T-helper 1 cell treated with Interleukin-12 subunit alpha and Interleukin-12 subunit beta and Interleukin-4 antibody, amounts not matched to agents 30 ng/mL and 1 ng/mL, for 36 hours (primary cell): ENCODE results near the gene MKRN1. TPM values are rescaled to one million over a fixed set of nuclear protein-coding genes. Genes with fewer than 3 reads are reported as not detected.
"Not testable (repeated sequence)": the region's sequence is repeated elsewhere in the genome, so short reads cannot be mapped to it uniquely, and the experiment has no call there.

Experiments used
- intact Hi-C: fragments of 100-400 bp; cut with micrococcal nuclease; formaldehyde crosslinking; loops from one replicate; pipeline ENCODE4 v1.15.1; 2024
- total RNA-seq: library from RNA; stranded (reverse); gene quantifications from 2 replicates; pipeline ENCODE4 v1.2.3, GENCODE V29; 2022

MKRN1 gene
- total RNA-seq, 1 donor from 2014 or later: 85.8 TPM

DNA sequence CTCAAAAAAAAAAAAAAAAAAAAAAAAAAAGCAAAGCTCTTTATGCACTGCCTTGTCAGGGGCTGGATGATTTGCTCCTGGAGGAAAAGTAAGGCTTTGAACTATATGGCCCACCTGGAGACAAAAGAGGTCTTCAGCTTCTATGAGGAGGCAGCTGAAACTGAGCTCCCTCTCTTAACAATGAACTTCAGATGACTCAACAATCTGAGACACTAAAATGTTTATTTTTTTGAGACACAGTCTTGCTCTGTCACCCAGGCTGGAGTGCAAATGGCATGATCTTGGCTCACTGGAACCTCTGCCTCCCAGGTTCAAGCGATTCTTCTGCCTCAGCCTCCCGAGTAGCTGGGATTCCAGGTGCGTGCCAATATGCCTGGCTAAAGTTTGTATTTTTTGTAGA, 38.7 kb downstream of the MKRN1 start:
- intact Hi-C loops: no loop called here

DNA sequence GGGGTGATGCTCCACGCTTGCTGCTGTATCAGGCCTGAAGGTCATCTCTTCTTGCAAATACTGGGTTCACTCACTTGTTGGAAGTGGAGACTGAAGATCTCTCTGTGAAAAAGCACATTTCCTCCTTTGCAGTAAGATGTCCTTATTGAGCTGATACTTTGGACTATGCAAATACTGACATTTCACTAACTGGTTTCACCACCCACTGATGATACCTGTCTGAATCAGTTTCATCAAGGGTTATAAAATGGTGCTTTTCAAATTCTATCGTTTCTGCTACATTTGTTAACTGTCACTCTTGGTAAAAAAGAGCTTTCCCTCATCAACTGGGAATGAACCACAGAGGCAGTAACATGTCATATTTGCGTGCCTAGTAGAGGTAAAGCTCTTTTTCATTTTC, 39.9 kb downstream of the MKRN1 start:
- intact Hi-C loops: no loop called here

DNA sequence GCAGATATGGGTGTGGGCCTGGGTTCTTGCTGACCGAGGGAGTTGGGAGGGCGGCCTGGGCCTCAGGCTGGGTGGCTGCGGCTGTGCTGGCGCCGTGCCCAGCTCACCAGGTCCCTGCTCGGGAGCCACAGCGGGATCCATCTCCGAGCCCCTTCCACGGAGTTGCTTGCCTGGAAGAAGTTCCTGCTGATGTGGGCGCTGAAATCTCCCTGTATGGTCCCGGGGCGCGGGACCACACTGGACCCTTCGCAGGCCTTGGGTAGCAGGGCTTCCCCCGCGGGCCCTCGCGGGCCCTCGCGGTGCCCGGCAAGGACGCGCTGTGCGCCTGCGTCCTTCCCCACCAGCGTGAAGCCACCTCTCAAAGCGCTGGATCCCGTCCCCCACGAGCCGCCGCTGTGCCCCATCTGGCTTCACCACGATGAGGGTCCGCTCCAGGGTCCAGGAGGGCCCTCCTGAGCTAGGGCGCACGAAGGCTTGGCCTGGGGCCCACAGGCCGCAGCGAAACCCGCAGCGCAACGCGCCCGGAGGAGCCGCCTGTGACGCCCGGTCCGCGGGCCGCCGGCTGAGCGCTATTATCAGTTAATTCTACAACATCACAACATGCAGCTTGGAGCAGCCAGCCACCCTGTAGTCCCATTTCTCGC, 43.9 kb downstream of the MKRN1 start:
- intact Hi-C loops: no loop called here

DNA sequence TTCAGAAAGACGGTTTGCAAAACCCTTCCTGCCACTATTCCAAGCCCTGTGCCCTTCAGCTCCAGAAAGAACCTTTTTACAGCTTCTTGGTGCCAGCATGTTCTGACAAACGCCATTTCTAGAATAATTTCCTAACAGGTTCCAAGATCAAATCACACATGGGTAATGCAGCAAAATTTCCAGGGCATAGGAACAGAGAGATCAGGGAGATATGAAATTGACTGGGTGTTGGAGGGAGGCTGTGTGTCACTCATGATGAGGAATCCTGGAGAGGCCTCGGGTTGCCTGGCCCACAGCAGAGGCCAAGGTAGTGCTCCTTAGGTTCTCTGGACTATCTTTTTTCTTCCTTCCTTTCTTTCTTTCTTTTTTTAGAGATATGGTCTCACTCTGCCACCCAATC, 45.9 kb downstream of the MKRN1 start:
- intact Hi-C loops: no loop called here

DNA sequence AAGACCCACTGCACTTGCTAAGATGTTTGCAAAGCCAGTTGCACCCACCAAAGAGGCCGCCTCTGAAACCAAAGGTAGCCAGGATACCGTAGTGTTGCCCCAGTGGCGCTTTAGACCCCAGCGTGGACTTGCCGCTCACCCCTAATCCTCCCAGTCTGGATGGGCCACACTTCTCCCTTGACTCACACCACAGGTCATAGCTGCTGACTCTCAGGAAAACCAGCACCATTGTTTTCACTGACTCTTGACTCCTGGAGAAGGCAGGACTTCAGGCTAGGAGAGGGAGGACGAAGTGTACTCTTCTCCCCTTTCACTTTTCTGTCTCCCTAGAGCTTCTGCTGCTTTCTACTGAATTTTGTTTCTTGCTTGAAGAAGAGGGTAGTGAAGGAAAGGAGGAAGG, 53.2 kb downstream of the MKRN1 start:
- intact Hi-C loops: no loop called here

DNA sequence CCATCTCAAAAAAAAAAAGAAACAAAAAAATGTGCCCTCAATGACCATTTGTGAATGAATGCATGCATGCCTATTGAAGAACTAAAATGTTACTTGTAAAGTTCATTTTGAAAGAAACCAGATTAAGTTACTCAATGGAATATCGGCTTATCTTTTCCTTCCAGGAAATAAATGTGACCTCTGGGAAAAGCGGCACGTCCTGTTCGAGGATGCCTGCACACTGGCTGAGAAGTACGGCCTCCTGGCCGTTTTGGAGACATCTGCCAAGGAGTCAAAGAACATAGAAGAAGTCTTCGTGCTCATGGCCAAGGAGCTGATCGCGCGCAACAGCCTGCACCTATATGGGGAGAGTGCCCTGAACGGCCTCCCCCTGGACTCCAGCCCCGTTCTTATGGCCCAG, 53.6 kb downstream of the MKRN1 start:
- intact Hi-C loops: no loop called here

DNA sequence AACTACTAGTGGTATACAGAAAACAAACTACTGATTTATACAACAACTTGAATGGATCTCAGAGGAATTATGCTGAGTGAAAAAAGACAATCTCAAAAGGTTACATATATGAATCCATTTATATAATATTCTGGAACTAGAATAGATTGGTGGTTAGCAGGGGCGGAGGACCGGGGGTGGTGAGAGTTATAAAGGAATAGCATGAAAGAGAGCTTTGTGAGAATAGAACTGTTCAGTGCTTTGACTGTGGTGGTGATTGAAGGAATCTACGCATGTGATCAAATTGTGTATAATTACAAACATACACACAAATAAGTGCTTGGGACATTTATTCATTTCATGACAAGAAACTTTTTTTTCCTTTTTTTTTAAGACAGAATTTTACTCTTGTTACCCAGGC, 55.8 kb downstream of the MKRN1 start:
- intact Hi-C loops: no loop called here

DNA sequence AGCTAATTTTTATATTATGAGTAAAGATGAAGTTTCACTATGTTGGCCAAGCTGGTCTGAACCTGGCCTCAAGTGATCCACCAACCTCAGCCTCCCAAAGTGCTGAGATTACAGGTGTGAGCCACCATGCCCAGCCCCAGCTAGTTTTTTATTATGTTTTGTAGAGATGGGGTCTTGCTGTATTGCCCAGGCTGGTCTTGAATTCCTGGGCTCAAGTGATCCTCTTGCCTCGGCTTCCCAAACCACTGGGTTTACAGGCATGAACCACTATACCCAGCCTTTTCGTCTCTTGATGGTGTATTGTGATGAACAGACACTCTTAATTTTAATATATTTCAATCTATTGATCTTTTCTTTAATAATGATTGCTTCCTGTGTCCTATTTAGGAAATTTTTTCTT, 57.8 kb downstream of the MKRN1 start:
- intact Hi-C loops: no loop called here

DNA sequence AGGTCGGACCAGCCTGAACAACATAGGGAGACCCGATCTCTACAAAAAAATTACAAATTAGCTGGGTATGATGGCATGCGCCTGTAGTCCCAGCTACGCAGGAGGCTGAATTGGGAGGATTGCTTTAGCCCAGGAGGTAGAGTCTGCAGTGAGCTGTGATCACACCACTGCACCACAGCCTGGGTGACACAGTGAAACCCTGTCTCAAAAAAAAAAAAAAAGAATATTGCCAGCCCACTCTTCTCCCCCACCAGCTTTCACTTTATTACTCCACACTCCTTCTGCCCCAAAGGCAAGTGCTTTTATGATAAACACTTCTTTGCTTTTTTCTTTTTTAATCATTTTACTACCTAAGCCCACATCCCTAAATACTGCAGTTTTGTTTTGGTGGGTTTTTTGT, 60.7 kb downstream of the MKRN1 start:
- intact Hi-C loops: no loop called here

DNA sequence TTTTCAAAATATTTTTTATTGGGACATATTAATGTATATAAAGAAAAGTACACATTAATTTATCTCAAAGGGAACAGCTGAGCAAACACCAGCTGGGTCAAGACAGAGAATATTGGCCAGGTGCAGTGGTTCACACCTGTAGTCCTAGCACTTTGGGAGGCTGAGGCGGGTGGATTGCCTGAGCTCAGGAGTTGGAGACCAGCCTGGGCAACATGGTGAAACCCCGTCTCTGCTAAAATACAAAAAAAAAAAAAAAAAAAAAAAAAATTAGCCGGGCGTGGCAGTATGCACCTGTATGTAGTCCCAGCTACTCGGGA, 61.2 kb downstream of the MKRN1 start:
- intact Hi-C loops: not testable (repeated sequence)

DNA sequence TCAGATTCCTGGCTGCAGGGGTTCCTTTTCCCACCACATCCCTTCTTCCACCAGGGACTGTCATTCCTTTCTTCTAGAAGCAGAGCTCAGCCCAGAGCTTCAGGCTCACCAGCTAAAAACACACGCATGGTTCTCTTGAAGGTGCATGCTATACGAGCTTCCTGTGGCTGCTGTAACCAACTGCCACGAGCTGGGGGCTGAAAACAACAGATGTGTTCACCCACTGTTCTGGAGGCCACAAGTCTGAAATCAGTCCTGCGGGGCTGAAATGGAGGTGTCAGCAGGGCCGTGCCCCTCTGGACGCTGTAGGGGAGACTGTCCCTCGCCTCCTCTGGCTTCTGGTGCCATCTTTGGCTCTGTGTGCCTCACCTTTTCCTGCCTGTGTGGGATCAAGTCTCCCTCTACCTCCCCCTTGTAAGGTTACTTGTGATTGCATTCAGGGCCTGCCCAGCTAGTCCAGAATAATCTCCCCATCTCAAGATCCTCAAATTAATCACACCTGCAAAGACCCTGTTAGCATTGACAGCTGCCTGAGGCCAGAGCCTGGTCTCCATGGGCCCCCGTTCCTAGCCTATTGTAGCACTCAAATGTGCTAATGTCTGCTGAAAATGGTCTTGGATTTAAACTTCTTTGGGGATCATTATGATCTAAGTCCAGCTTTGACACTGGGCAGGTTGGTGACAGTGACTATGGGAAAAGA, 61.7 kb downstream of the MKRN1 start:
- intact Hi-C loops: no loop called here

DNA sequence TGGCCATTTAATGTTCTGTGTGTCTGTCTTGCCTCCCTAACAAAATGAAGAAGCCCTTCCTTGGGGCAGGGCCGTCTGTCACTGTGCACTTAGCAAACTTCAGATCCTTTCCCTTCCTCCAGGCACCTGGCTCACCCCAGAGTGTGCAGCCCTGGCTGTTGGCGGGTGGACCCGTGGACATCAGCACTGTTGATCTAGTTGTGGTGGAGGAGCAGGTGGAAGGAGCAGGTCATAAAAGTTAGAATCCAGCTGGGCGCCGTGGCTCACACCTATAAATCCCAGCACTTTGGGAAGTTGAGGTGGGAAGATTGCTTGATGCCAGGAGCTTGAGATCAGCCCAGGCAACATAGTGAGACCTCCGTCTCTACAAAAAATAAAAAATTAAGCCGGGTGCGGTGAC, 62.7 kb downstream of the MKRN1 start:
- intact Hi-C loops: no loop called here

DNA sequence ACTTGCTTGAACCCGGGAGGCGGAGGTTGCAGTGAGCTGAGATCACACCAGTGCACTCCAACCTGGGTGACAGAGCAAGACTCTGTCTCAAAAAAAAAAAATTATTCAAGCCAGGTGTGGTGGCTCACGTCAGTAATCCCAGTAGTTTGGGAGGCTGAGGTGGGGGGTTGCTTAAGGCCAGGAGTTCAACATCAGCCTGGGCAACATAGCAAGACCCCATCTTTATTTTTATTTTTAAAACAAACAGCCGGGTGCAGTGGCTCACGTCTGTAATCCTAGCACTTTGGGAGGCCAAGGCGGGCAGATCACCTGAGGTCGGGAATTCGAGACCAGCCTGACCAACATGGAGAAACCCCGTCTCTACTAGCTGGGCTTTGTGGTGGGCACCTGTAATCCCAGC, 63.5 kb downstream of the MKRN1 start:
- intact Hi-C loops: not testable (repeated sequence)

DNA sequence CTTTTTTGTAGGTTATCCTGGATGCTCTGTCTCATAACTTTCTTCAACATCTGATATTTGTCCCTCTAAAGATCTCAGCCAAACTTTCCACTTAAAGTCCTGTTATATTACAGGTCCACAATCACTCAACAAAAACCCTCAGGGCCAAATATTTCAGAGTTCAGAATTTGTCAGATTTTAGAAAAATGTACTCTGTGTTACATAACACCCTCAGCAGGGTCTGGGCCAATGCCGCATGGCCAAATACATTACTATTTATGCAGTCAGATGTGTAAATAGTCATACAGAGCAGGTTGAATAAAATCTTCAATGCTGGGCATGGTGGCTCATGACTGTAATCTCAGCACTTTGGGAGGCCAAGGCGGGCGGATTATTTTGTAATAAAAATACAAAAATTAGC, 63.9 kb downstream of the MKRN1 start:
- intact Hi-C loops: no loop called here

DNA sequence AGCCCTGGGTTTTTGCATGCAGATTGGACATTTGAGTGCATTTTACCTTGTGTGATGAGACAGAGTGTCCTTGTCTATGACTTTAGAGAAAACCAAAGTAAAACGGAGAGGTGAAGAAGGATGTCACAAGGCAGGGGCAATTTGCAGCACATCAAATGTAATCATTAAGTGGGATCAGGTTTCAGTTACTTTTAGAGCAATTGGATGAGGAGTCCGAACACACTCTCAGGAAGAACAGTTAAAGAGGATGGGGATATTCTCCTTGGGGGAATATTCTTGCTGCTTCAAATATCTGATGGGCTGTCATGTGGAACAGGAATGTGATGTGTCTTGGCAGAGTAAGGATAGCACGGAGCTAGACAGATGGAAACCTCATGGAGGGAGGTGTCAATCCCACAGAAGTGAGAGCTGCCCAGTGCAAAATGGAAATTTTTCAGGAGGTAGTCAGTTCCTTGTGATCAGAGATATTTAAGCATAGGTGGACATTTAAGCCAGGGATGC, 74.7 kb downstream of the MKRN1 start:
- intact Hi-C loops: loop anchor here (1.0 to 5.0 kb wide), 7 partner anchors 28 to 1154 kb away; partner anchors contain the start of genes BRAF and MKRN1

DNA sequence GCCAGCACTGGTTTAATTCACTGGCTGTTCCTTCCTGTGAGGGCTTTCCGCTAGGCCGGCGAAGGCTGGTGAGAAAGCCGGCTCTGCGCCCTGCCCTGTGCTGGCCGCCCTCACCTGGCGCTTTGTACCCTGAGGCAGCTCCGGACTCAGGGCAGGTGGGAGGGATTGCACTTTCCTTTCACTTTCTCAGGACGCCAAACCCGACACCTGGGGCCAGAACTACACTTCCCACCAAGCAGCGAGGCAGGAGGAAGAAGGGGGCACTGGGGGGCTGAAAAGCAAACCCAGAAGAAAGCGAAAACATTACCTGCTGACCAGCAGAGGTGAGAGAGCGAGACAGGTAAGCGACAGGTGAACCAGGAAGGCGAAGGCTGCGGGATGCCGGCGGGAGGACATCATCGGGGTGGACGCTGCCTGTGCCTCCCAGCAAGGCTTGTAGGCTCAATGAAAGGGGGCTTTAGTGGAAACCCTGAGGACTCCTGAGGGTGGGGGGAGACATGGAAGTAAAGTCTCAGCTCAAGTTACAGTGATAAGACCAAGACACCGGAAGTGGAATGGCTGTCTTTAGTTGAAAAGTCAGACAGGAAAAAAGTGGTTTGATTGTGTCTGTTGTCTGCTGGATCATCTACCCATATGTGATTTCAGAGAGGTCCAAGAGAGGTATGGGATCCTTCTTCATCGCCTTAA, 75.3 kb downstream of the MKRN1 start, which contains the start of gene RAB19:
TSS of gene RAB19 (plus strand) at position 181 of the 687 bp plus-strand sequence. CDS start 3,589 bp downstream, outside the sequence.
- intact Hi-C loops: loop anchor here (1.0 to 5.0 kb wide), 7 partner anchors 28 to 1155 kb away; partner anchors contain the start of genes BRAF and MKRN1

Other genes with a start within 250 kb of the MKRN1 start
- 78.5 and 86.4 TPM in 2 replicates for gene SLC37A3, start 81.0 kb downstream of the MKRN1 start, total RNA-seq
- gene RAB19, start 75.4 kb downstream of the MKRN1 start, total RNA-seq: 16.3 and 16.5 TPM in 2 replicates
- gene DENND2A, start 161.3 kb upstream of the MKRN1 start, total RNA-seq: not detected in 2 replicates
- 12.8 and 14.4 TPM in 2 replicates for gene ADCK2, start 193.4 kb upstream of the MKRN1 start, total RNA-seq
- 162 and 169 TPM in 2 replicates for gene NDUFB2, start 217.2 kb upstream of the MKRN1 start, total RNA-seq